ENCODE measurements around the gene NATD1.

Gene NATD1

DNA sequence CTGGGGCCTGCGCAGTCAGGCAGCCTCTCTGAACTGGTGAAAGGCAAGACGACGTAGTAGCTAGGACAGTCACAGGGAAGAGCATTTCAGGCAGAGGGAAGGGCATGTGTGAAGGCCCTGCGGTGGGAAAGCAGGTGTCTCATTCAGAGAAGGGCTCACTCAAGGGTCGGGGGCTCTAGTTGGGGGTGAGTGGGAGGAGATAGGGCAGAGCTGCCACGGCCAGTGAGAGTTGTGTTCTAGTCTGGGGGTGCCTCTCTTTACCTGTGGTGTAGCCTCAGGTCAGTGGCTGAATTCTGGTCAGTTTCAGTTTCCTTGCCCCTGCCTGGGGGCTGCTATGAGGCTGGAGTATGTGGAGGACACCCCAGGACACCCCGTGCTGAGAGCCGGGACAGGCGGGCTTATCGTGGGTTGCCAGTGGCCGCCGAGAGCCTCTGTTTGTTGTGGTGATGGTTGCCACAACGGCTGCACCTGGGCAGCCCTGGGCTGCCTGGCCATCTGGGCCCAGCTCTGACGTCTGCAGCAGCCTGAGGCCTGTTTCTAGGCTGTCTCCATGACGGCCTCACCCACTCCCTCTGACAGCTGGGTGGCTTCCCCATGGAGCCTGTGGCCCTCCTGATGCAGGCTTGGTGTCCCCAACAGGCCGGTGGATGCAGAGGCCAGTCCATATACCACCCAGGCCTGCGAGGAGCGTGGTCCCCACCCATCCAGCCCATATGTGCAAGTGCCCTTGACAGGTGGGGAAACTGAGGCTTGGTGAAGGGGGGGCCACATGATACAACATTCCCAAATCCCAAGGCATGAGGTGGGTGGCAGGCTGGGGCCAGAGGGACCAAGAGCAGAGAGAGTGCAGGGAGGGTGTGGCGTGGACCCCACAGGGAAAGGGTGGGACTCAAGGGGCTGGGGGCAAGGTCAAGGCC lies 42.1 kb upstream of the NATD1 start:
- peaks cover 0 to 45% (median 22%) of the 10 kb centered on the region in 4 donors for H3K4me1 ChIP-seq
- no peaks in the 10 kb centered on the region for H3K27me3 ChIP-seq
- no peak for DNase-seq
- H3K9me3 ChIP-seq, result no peaks in the 10 kb centered on the region
- intact Hi-C loops (cut with DNase I; ENCODE audit: low total_unique reads), result no loop called here
- H3K4me3 ChIP-seq, result no peak overlapping the region
- peak overlapping the region in 1 of 2 donors; percentile 20 for H3K27ac ChIP-seq
- H3K36me3 ChIP-seq, result peaks cover 12 to 43% (median 29%) of the 10 kb centered on the region in 3 donors
- TF ChIP-seq, protein P1, sequence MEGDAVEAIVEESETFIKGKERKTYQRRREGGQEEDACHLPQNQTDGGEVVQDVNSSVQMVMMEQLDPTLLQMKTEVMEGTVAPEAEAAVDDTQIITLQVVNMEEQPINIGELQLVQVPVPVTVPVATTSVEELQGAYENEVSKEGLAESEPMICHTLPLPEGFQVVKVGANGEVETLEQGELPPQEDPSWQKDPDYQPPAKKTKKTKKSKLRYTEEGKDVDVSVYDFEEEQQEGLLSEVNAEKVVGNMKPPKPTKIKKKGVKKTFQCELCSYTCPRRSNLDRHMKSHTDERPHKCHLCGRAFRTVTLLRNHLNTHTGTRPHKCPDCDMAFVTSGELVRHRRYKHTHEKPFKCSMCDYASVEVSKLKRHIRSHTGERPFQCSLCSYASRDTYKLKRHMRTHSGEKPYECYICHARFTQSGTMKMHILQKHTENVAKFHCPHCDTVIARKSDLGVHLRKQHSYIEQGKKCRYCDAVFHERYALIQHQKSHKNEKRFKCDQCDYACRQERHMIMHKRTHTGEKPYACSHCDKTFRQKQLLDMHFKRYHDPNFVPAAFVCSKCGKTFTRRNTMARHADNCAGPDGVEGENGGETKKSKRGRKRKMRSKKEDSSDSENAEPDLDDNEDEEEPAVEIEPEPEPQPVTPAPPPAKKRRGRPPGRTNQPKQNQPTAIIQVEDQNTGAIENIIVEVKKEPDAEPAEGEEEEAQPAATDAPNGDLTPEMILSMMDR (IDR thresholded peaks at IDR 0.05), result no peak

DNA sequence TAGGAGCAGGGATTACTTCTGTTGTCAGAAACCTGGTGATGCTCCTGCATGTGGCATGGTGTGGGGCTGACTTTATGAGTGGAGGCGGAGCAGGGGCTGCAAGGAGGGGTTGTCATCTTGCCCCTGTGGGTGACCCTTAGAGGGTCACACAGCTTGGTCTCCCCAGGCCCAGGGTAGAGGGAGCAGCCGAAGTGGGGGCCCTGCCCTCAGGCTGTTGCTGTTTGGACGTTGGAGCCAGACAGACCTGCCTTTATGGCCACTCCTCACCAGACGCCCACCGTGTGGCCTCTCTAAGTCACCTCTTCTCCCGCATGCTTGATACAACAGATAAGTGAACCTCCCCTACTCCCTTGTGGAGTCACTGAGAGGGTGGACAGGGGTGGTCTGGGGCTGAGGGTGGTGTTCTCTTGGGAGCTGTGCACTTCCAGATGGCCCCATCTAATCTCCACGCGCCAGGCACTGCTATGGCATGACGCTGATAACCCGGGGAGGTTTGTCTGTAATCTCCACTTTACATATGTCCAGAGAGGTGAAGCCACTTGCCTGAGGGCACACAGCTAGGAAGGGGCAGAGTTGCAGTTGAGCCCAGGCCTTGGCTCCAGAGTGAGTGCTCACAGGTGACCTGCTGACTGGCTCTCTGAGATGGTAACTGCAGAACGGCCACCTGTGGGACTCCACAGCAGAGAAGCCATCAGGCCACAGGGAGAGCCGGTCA lies 41.3 kb upstream of the NATD1 start:
- no peaks in the 10 kb centered on the region for H3K27me3 ChIP-seq
- no peak overlapping the region for H3K27ac ChIP-seq
- TF ChIP-seq, protein P1 (IDR thresholded peaks at IDR 0.05), result no peak
- no peak overlapping the region for H3K4me3 ChIP-seq
- no peak for DNase-seq
- H3K4me1 ChIP-seq, result peaks cover 0 to 53% (median 30%) of the 10 kb centered on the region in 4 donors
- no peaks in the 10 kb centered on the region for H3K9me3 ChIP-seq
- peaks cover 7 to 34% (median 20%) of the 10 kb centered on the region in 3 donors for H3K36me3 ChIP-seq
- intact Hi-C loops (cut with DNase I; ENCODE audit: low total_unique reads), result no loop called here

DNA sequence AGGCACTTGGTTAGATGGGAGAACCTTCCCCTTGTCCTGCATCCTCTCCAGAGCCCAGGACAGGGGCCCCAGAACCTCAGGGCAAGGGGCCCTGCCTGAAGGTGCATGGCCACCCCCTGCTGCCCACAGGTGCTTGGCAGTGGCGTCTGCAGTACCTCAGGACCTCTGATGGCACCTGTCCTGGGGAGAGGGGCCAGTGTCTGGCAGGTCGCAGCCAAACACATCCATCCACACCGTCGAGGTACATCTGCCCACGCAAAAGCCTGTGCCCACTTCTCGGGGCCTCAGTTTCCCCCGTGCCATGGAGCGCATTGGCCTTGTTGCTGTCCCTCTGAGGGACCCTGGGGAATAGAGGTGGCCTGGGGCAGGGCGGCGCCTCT lies 40.6 kb upstream of the NATD1 start:
- no peaks in the 10 kb centered on the region for H3K9me3 ChIP-seq
- no peaks in the 10 kb centered on the region for H3K27me3 ChIP-seq
- TF ChIP-seq, protein P1 (IDR thresholded peaks at IDR 0.05), result no peak
- no peak overlapping the region for H3K27ac ChIP-seq
- peaks cover 0 to 60% (median 37%) of the 10 kb centered on the region in 4 donors for H3K4me1 ChIP-seq
- no peak for DNase-seq
- H3K4me3 ChIP-seq, result no peak overlapping the region
- intact Hi-C loops (cut with DNase I; ENCODE audit: low total_unique reads), result no loop called here
- peaks cover under 1 to 28% (median 14%) of the 10 kb centered on the region in 3 donors for H3K36me3 ChIP-seq

DNA sequence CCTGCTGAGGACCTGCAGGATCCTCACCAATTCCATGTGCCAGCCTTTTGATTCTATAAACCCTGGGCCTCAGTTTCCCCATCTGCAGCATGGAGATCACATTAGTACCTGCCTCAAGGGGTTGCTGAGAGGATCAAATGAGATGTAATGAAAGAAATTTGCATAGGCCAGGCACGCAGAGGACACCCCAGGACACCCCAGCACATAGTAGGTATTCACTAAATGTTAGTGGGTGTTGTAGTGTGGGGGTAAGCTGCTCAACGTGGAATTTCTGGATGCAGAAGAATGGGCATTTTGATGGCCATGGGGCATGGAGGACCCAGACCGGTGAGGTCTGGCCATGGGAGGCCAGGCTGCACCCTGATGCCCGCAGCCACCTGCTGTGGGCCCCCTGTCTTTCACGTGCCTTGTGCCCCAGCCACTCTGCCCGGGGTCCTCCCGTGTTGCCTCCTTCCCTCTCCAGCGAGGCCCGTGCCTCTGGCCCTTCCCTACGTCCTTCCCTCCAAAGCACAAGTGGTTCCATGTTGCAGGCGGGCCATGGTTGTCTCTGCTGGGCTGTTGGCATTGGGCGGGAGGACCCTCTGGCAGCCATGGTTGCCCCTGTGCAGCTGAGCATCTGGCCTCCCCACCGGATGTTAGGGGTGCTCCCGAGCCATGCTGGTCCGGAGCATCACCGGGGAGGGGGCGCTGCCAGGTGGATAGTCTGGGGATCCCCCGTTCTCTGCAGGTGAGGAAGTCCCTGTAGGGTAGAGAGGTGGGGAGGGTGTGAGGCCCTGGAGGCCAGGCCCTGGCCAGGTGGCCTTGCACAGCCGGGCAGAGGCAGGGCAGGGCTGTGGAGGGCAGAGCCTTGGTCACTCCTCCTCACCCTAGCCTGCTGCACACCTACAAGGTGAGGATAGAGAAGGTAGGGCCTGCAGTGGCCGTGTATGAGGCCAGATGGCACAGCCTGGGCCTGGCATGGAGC lies 39.9 kb upstream of the NATD1 start:
- H3K4me3 ChIP-seq, result no peak overlapping the region
- H3K9me3 ChIP-seq, result no peaks in the 10 kb centered on the region
- intact Hi-C loops (cut with DNase I; ENCODE audit: low total_unique reads), result no loop called here
- DNase-seq, result no peak
- H3K4me1 ChIP-seq, result peaks cover 0 to 66% (median 44%) of the 10 kb centered on the region in 4 donors
- H3K27ac ChIP-seq, result no peak overlapping the region
- H3K27me3 ChIP-seq, result no peaks in the 10 kb centered on the region
- TF ChIP-seq, protein P1 (IDR thresholded peaks at IDR 0.05), result no peak
- peaks cover 0 to 21% (median 7%) of the 10 kb centered on the region in 3 donors for H3K36me3 ChIP-seq

DNA sequence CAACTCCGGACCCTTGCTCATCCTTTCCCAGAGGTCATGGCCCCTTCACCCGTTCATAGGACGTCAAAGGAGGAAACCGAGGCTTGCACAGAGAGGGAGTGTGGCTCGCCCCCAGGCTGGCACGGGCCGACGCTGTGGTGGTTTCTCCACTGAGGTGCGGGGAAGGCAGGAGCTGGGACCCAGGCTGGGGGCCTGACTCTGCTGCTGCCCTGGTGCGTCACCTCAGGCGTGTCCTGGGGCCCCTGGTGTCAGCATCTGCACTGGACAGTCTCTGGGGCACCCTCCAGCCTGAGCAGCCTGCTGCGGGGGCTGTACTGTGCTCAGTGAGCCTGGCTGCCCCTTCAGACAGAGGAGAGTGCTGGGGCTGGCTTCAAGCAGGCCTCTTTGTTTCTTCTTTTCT lies 38.7 kb upstream of the NATD1 start:
- Histone ChIP-seq H3K9me3 (no peaks in the 10 kb centered on the region), H3K4me1 (peaks cover 4 to 71% (median 50%) of the 10 kb centered on the region in 4 donors), H3K36me3 (peaks cover 0 to 18% (median 5%) of the 10 kb centered on the region in 3 donors), H3K27ac (no peak overlapping the region), H3K4me3 (no peak overlapping the region), H3K27me3 (no peaks in the 10 kb centered on the region)
- no peak for DNase-seq
- TF ChIP-seq, protein P1 (IDR thresholded peaks at IDR 0.05), result no peak
- intact Hi-C loops (cut with DNase I; ENCODE audit: low total_unique reads), result no loop called here
